Tibial nerve (tissue), 3 donors: ENCODE results near the gene GPC6.

Experiments
- CTCF ChIP-seq, 5 experiments: fragments of 200-600 bp in 3 of 5; fragments of 450-650 bp in 2 of 5; sonication (generic) in 3 of 5; IDR thresholded peaks; one replicate each; pipeline ENCODE4 v1.5.1; 2016 to 2019; ENCODE audit warnings: antibody characterized with exemption in 5 of 5, mild to moderate bottlenecking in 3 of 5, moderate library complexity in 2 of 5
- POLR2A ChIP-seq, 2 donors: fragments of 450-650 bp; IDR thresholded peaks; one replicate each; pipeline ENCODE4 v1.6.1; 2017; ENCODE audit warnings: antibody characterized with exemption in 2 of 2, mild to moderate bottlenecking in 2 of 2, moderate library complexity in 2 of 2

- no peak for TF ChIP-seq CTCF (IDR thresholded peaks at IDR 0.05)
- TF ChIP-seq POLR2A (IDR thresholded peaks at IDR 0.05) = no peak
Observed at GRCh38 chr13:93521307-93521706, 294.7 kb downstream of the GPC6 start.
